C4-2B (cell line): ENCODE results near the gene TFG.

Experiments used
- ZFX ChIP-seq: fragments of 450-650 bp; IDR thresholded peaks from 2 replicates; pipeline ENCODE4 v1.6.1; 2017
- TF ChIP-seq, protein P1 (sequence below): fragments of 450-650 bp; conservative IDR thresholded peaks from 2 replicates; pipeline ENCODE4 v1.5.1; 2017; ENCODE audit warnings: mild to moderate bottlenecking

DNA sequence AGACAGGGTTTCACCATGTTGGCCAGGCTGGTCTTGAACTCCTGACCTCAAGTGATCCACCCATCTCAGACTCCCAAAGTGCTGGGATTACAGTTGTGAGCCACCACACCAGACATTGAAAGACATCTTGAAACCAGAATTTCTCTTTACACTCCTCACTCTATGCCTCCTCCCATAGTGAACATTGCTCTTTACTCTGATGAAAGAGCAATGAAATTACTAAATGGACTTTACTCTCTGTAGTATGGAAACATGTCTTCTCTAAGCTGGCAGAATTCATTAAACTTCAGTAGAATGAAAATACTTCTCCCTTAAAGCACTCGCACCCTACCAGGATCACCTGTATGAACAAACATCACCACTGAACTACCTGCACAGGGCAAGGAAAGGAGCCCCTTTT is 27.8 kb upstream of the TFG start:
- TF ChIP-seq, protein P1, sequence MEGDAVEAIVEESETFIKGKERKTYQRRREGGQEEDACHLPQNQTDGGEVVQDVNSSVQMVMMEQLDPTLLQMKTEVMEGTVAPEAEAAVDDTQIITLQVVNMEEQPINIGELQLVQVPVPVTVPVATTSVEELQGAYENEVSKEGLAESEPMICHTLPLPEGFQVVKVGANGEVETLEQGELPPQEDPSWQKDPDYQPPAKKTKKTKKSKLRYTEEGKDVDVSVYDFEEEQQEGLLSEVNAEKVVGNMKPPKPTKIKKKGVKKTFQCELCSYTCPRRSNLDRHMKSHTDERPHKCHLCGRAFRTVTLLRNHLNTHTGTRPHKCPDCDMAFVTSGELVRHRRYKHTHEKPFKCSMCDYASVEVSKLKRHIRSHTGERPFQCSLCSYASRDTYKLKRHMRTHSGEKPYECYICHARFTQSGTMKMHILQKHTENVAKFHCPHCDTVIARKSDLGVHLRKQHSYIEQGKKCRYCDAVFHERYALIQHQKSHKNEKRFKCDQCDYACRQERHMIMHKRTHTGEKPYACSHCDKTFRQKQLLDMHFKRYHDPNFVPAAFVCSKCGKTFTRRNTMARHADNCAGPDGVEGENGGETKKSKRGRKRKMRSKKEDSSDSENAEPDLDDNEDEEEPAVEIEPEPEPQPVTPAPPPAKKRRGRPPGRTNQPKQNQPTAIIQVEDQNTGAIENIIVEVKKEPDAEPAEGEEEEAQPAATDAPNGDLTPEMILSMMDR, result no peak
- TF ChIP-seq ZFX, result no peak
